Measurements from ENCODE around the gene PGM5. TPM values are rescaled to one million over a fixed set of nuclear protein-coding genes. Genes with fewer than 3 reads are reported as not detected.

The PGM5 gene
- total RNA-seq, 1 experiment from 2014 or later: 4.2 TPM

- Mint-ChIP-seq H3K27me3 (ENCODE audit: insufficient read depth, unreplicated experiment) (no peaks in the 10 kb centered on the region), H3K4me3 (ENCODE audit: unreplicated experiment) (no peak overlapping the region), H3K4me1 (ENCODE audit: low read depth, unreplicated experiment) (no peaks in the 10 kb centered on the region), H3K27ac (ENCODE audit: unreplicated experiment) (no peak overlapping the region), H3K9me3 (ENCODE audit: unreplicated experiment) (no peaks in the 10 kb centered on the region), H3K36me3 (ENCODE audit: insufficient read depth, unreplicated experiment) (no peaks in the 10 kb centered on the region)
- DNase-seq: no peak
- Histone ChIP-seq H3K4me1 (no peaks in the 10 kb centered on the region), H3K9me3 (no peaks in the 10 kb centered on the region), H3K4me3 (ENCODE audit: low read depth, low read length) (no peak overlapping the region), H3K27me3 (replicated peaks; ENCODE audit: control insufficient read depth, insufficient read depth, low read length) (no peaks in the 10 kb centered on the region), H3K36me3 (ENCODE audit: control insufficient read depth, insufficient read depth, low read length) (no peaks in the 10 kb centered on the region)
- ChIA-PET CTCF (no interaction called here), POLR2A (no interaction called here)
- no peak for TF ChIP-seq CTCF (IDR thresholded peaks at IDR 0.05; ENCODE audit: insufficient read depth in 1 of 2, low read depth in 1 of 2, low read length in 1 of 2, severe bottlenecking in 1 of 2, unreplicated experiment in 1 of 2)
- no TSS peak for BruUV-seq (replicated peaks)
- intact Hi-C loops (cut with micrococcal nuclease; ENCODE audit: unreplicated experiment): no loop called here
Measured at GRCh38 chr9:68513981-68514380, 157.6 kb downstream of the PGM5 start.

GRCh38 chr9:68515326-68516017 lies 159.1 kb downstream of the PGM5 start:
- Histone ChIP-seq H3K4me1 (no peaks in the 10 kb centered on the region), H3K9me3 (no peaks in the 10 kb centered on the region), H3K36me3 (ENCODE audit: control insufficient read depth, insufficient read depth, low read length) (no peaks in the 10 kb centered on the region), H3K27me3 (replicated peaks; ENCODE audit: control insufficient read depth, insufficient read depth, low read length) (no peaks in the 10 kb centered on the region), H3K4me3 (ENCODE audit: low read depth, low read length) (no peak overlapping the region)
- Mint-ChIP-seq H3K27ac (ENCODE audit: unreplicated experiment) (no peak overlapping the region), H3K4me1 (ENCODE audit: low read depth, unreplicated experiment) (no peaks in the 10 kb centered on the region), H3K4me3 (ENCODE audit: unreplicated experiment) (no peak overlapping the region), H3K9me3 (ENCODE audit: unreplicated experiment) (no peaks in the 10 kb centered on the region), H3K36me3 (ENCODE audit: insufficient read depth, unreplicated experiment) (no peaks in the 10 kb centered on the region), H3K27me3 (ENCODE audit: insufficient read depth, unreplicated experiment) (no peaks in the 10 kb centered on the region)
- no peak for TF ChIP-seq CTCF (IDR thresholded peaks at IDR 0.05; ENCODE audit: insufficient read depth in 1 of 2, low read depth in 1 of 2, low read length in 1 of 2, severe bottlenecking in 1 of 2, unreplicated experiment in 1 of 2)
- no TSS peak for BruUV-seq (replicated peaks)
- peak in 1 of 2 experiments; percentile 25 for DNase-seq
- ChIA-PET POLR2A (no interaction called here), CTCF (no interaction called here)
- intact Hi-C loops (cut with micrococcal nuclease; ENCODE audit: unreplicated experiment): no loop called here

GRCh38 chr9:68522131-68522530 lies 165.7 kb downstream of the PGM5 start:
- intact Hi-C loops (cut with micrococcal nuclease; ENCODE audit: unreplicated experiment): no loop called here
- H3K36me3 Mint-ChIP-seq (ENCODE audit: insufficient read depth, unreplicated experiment): no peaks in the 10 kb centered on the region
- no peaks in the 10 kb centered on the region for H3K36me3 ChIP-seq (ENCODE audit: control insufficient read depth, insufficient read depth, low read length)
- H3K27me3 Mint-ChIP-seq (ENCODE audit: insufficient read depth, unreplicated experiment): no peaks in the 10 kb centered on the region
- no peak overlapping the region for H3K27ac Mint-ChIP-seq (ENCODE audit: unreplicated experiment)
- H3K4me1 Mint-ChIP-seq (ENCODE audit: low read depth, unreplicated experiment): no peaks in the 10 kb centered on the region
- BruUV-seq (replicated peaks): no TSS peak
- H3K9me3 ChIP-seq: no peaks in the 10 kb centered on the region
- DNase-seq: no peak
- CTCF ChIA-PET: no interaction called here
- H3K4me3 ChIP-seq (ENCODE audit: low read depth, low read length): no peak overlapping the region
- no peak overlapping the region for H3K4me3 Mint-ChIP-seq (ENCODE audit: unreplicated experiment)
- no peaks in the 10 kb centered on the region for H3K4me1 ChIP-seq
- POLR2A ChIA-PET: no interaction called here
- no peak for TF ChIP-seq CTCF (IDR thresholded peaks at IDR 0.05; ENCODE audit: insufficient read depth in 1 of 2, low read depth in 1 of 2, low read length in 1 of 2, severe bottlenecking in 1 of 2, unreplicated experiment in 1 of 2)
- H3K9me3 Mint-ChIP-seq (ENCODE audit: unreplicated experiment): no peaks in the 10 kb centered on the region
- H3K27me3 ChIP-seq (replicated peaks; ENCODE audit: control insufficient read depth, insufficient read depth, low read length): no peaks in the 10 kb centered on the region
